Vagina (tissue), 2 donors: ENCODE measurements around the gene SNRPE.

ENCODE experiments used
- CTCF ChIP-seq, 3 experiments: fragments of 450-650 bp in 2 of 3; fragments of 200-600 bp in 1 of 3; sonication (generic) in 1 of 3; IDR thresholded peaks; one replicate each; pipeline ENCODE4 v1.5.1; 2017 to 2019; ENCODE audit warnings: antibody characterized with exemption in 3 of 3, mild to moderate bottlenecking in 2 of 3, moderate library complexity in 2 of 3
- POLR2A ChIP-seq, 2 donors: fragments of 450-650 bp; IDR thresholded peaks; one replicate each; pipeline ENCODE4 v1.6.1; 2017; ENCODE audit warnings: antibody characterized with exemption in 2 of 2, mild to moderate bottlenecking in 2 of 2, moderate library complexity in 2 of 2
- POLR2AphosphoS5 ChIP-seq, 2 donors: sonication (generic); formaldehyde crosslinking; IDR thresholded peaks; one replicate each; pipeline ENCODE4 v1.9.0; 2017; ENCODE audit warnings: antibody characterized with exemption in 2 of 2, mild to moderate bottlenecking in 2 of 2, low read depth in 1 of 2; ENCODE audit not compliant: insufficient read depth in 1 of 2

- TF ChIP-seq CTCF (IDR thresholded peaks at IDR 0.05) (no peak), POLR2A (IDR thresholded peaks at IDR 0.05) (no peak), POLR2AphosphoS5 (IDR thresholded peaks at IDR 0.05; ENCODE audit: insufficient read depth in 1 of 2, low read depth in 1 of 2) (no peak)
Observed at GRCh38 chr1:203858055-203858454, 3.3 kb upstream of the SNRPE start.
